Renal cortex interstitium (tissue), 11 donors: ENCODE results near the gene MAN2A1. TPM values are rescaled to one million over a fixed set of nuclear protein-coding genes. Genes with fewer than 3 reads are reported as not detected.
A peak's percentile ranks its signal among the peaks of the same experiment; 100 is the strongest.

Experiments used
- DNase-seq, 11 donors: peaks; one replicate each; pipeline ENCODE4 v3.0.0-alpha.2; 2013; ENCODE audit warnings: low read depth in 9 of 11, low spot score in 4 of 11; ENCODE audit errors: extremely low read depth in 1 of 11
- polyA plus RNA-seq, 3 donors: library from polyadenylated mRNA; unstranded; fragments of 120-200 nt; gene quantifications; one replicate each; pipeline ENCODE4 v1.2.1, GENCODE V29; 2013; ENCODE audit not compliant: insufficient read length in 3 of 3

MAN2A1 gene
- polyA plus RNA-seq, 3 donors = 59.4 to 75.7 (median 66.1) TPM

GRCh38 chr5:109668668-109669422, 20.9 kb upstream of the MAN2A1 start:
- no peak for DNase-seq

- no peak for DNase-seq
Measured at GRCh38 chr5:109669991-109670706, 19.6 kb upstream of the MAN2A1 start.

- no peak for DNase-seq
Measured at GRCh38 chr5:109671136-109671535, 18.6 kb upstream of the MAN2A1 start.

DNA sequence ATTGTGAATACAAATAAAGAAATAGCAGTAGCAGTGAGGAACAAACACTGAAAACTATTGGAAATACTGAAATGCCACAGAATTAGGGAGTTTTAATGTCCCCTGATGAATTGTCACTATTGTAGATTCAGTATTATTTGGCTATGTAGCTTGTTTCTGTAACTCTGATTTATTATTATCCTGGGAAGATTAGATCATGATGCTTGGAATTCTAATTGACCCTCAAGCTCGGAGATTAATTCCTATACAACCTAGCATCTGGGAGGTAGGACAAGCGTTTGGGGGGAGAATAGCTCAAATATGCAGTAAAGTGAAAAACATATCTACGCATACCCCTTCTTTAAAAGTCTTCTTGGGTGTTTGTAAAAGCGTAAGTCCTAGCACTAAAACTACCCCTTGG, 15.1 kb upstream of the MAN2A1 start:
- DNase-seq = no peak

- no peak for DNase-seq
Measured at GRCh38 chr5:109676920-109677319, 12.8 kb upstream of the MAN2A1 start.

DNA sequence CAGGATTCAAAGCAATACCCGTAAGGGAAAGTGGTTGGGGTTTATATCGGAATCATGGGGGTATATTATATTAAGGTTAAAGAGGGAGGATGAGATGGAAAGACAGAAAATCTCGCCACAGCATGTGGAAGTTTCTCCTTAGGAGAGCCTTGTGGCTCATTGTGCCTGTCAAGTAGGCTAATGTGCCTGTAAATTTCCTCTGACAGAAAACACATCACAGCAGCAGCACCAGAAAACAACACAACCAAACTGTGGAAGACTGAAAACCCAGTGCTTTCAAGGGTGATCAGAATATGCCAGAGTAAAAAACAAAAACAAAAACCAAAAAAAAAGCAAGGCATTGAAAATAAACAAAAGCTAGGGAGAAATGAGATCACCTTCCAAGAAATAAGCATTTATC, 11.3 kb upstream of the MAN2A1 start:
- no peak for DNase-seq

- no peak for DNase-seq
Measured at GRCh38 chr5:109681763-109682162, 8.0 kb upstream of the MAN2A1 start.

DNA sequence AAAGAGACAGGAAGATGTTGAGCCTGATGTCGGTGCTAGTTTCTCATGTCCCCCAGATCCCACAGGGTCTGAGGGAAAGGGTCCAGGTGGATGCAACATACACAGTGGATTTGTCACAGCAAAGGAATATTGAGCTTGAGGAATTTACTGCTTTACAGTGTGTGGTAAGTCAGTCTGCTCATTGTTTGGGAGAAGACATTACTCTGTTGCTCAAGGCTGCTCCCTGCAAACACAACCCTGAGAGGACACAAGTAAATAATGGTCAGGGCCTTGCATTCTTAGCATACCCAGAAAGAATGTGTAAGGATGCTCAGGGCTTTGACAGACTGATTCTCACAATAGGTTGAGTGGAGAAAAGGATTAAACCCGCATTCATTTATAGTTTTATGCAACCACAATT, 7.3 kb upstream of the MAN2A1 start:
- no peak for DNase-seq

GRCh38 chr5:109685916-109686315, 3.8 kb upstream of the MAN2A1 start:
- no peak for DNase-seq

- DNase-seq = peak in 2 of 11 donors; percentile 17 to 38
Measured at GRCh38 chr5:109688630-109688969, 1.1 kb upstream of the MAN2A1 start.

DNA sequence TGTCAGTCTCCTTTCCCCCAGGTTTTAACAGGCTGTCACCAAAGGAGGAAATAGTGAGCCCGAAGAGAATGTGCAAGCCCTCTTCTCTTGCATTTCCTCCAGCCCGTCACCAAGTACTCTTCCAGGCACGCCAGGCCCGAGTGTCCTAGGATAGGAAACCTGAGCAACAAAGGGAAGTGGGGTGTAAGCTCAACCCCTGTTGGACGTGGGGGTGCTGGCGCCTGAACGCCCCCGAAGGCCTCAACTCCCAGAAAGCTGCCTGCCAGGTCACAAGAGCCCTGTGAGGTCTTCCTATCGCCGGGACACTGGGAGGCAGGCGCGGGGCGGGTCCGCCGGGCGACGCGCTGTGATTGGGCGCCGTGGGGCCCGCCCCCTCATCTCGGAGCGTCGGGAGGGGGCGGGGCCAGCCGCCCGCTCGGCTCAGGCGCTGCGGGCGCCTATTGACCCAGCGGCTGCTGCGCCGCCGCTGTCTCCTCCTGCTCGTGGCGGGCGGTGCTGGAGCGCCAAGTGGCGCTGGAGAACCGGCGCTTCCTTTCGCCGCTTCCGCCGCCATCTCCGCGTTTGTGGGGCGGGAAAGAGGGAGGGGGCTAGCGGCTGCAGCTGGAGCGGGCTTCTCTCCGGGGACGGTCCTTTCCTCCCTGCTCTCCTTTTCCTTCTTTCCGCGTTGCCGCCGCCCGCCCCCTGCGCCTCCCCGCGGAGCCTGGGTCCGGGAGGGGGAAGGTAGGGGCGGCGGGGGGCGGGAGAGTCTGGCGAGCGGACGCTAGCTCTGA, 572 bp upstream of the MAN2A1 start:
- peak; percentile 70 to 91 (median 88) for DNase-seq

GRCh38 chr5:109690242-109690974, 681 bp downstream of the MAN2A1 start:
- peak in 10 of 11 donors; percentile 1 to 42 (median 29) for DNase-seq

GRCh38 chr5:109690975-109691574, 1.3 kb downstream of the MAN2A1 start:
- peak; percentile 50 to 83 (median 71) for DNase-seq

DNA sequence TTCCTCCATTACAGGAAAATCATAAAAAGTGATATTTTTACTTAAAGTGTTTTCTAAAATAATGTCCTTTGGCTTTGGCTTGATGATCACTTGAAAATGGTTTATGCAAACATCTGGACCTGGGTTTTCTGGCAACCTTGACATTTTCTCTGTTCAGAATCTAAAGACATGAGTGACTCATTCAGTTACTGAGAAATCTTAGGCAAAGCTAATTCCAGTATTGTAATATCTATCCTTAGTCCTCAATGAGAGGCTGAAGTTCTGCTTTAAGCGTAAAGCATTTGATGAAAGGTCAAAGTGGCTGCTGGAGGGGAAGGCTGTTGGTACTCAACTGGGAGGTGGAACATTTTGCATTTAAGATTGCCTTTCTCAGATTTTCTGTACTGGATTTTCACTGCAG, 2.3 kb downstream of the MAN2A1 start:
- no peak for DNase-seq

- DNase-seq = no peak
Measured at GRCh38 chr5:109692852-109693251, 3.1 kb downstream of the MAN2A1 start.

DNA sequence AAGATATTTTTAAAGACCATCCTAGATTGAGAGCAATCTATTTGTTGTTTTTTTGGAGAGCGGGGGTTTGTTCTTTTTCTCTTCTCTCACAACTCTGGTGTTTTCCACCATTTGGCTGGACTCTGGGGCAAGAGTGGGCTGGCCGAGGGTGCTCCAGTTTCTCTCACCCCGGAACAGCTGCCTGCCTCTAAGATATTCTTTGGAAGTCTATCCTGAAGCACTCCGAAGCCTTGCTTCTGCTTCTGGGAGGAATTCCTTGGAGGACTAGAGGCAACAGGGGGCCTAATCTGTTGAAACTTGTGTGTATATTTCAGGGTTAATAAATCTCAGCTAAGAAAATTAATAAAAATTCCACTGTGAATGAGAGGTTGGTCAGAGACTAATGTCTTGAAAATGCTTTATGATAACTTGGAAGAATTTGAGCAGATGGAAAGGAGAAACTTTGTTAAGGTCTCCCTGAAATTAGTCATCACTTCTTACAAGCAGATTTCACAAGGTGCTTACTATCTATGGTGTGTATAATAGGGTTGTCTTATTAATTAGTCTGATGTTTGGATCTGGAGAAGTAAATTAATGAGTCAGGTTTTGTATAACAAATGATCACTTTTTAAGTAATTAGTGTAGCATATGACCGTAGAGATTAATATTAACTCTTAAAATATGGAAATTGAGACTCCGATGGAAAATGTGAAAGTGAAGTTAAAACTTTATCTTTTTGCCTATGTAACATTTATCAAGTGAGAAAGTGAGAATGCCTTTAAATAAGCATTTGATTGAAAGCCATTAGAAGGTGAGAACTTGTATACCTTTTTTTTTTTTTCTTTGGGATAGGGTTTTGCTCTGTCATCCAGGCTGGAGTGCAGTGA, 4.0 kb downstream of the MAN2A1 start:
- no peak for DNase-seq

DNA sequence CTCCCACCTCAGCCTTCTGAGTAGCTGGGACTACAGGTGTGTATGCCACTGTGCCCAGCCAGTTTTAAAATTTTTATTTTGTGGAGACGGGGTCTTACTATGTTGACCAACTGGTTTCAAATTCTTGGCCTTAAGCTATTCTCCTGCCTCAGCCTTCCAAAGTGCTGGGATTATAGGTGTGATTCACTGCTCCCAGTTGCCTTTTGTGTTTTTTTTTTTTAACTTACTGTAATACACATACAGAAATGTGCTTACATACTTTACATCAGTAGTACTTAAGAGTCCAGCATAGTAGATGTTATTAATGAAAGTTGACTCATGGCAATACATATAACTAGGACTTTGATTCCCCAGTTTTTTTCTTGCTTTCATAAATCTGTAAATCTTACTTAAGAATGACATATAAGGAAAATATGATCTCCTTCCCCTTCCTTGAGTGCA, 4.7 kb downstream of the MAN2A1 start:
- no peak for DNase-seq
